ENCODE data around the gene COLEC11. TPM values are rescaled to one million over a fixed set of nuclear protein-coding genes. Genes with fewer than 3 reads are reported as not detected.

Gene COLEC11
- total RNA-seq, 4 donors from 2014 or later = 0.34 to 0.84 (median 0.59) TPM; not detected in 1

DNA sequence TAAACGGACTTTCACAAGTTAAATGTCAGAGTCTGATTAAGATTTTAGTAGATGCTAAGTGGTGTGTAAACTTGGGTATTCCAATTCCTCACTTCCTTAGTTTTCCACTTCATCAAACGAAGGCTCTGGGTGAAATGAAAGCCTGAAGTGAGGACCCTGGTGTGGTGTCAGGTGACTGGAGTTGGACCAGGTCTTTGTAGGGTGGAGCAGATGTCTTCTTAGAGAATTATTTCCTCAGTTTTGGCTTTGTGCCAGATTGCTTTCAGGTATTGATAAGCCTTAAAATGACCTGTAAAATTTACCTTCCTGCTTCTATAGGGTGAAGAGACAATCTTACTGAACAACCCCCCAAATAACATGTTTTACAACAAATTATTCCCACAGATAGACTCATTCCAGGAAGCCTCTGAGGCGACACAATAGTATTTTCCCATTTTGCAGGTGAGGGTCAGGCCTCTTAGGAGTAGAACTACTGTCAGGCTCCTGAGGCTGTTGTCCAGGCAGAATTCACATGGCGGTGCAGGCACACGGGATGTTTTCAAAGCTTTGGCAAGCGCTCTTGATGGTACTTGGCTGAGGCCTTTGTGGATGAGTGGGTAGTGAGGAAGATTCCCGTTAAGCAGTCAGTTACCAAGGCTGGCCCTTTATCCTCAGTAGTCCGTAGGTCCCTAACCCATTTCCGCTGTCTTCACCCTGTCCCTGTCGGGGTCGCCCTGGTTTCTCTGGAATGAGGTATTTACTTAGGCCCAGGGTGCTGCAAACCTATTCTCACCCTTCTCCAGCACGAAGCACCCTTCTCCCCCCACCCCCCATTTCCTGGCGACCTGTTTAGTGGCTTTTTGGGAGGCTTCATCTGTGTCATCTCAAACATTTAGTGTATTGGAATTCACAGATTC, 13.3 kb upstream of the COLEC11 start:
- no peak for TF ChIP-seq POLR2A (IDR thresholded peaks at IDR 0.05)
- no peak overlapping the region for H3K4me3 ChIP-seq (ENCODE audit: low read depth, poor library complexity, severe bottlenecking)
- intact Hi-C loops (cut with DNase I; ENCODE audit: low total_unique reads) = no loop called here
- 88 to 89% methylated on average over 13 of the region's 13 CpGs for WGBS, 2 donors
- peak in 1 of 2 donors; percentile 46 for DNase-seq (ENCODE audit: low spot score in 2 of 2)

GRCh38 chr2:3584076-3584475, 10.8 kb upstream of the COLEC11 start:
- peak in 1 of 2 donors; percentile 28 for DNase-seq (ENCODE audit: low spot score in 2 of 2)
- WGBS, 2 donors = 71 to 79% methylated on average over 6 of the region's 6 CpGs
- intact Hi-C loops (cut with DNase I; ENCODE audit: low total_unique reads) = no loop called here
- no peak for TF ChIP-seq POLR2A (IDR thresholded peaks at IDR 0.05)
- TF ChIP-seq, protein P1, sequence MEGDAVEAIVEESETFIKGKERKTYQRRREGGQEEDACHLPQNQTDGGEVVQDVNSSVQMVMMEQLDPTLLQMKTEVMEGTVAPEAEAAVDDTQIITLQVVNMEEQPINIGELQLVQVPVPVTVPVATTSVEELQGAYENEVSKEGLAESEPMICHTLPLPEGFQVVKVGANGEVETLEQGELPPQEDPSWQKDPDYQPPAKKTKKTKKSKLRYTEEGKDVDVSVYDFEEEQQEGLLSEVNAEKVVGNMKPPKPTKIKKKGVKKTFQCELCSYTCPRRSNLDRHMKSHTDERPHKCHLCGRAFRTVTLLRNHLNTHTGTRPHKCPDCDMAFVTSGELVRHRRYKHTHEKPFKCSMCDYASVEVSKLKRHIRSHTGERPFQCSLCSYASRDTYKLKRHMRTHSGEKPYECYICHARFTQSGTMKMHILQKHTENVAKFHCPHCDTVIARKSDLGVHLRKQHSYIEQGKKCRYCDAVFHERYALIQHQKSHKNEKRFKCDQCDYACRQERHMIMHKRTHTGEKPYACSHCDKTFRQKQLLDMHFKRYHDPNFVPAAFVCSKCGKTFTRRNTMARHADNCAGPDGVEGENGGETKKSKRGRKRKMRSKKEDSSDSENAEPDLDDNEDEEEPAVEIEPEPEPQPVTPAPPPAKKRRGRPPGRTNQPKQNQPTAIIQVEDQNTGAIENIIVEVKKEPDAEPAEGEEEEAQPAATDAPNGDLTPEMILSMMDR (IDR thresholded peaks at IDR 0.05) = no peak
- no peak overlapping the region for H3K4me3 ChIP-seq (ENCODE audit: low read depth, poor library complexity, severe bottlenecking)

- no peak for TF ChIP-seq POLR2A (IDR thresholded peaks at IDR 0.05)
- TF ChIP-seq, protein P1 (IDR thresholded peaks at IDR 0.05) = no peak
- WGBS, 2 donors = 45 to 80% methylated on average over 4 of the region's 4 CpGs
- no peak overlapping the region for H3K4me3 ChIP-seq (ENCODE audit: low read depth, poor library complexity, severe bottlenecking)
- intact Hi-C loops (cut with DNase I; ENCODE audit: low total_unique reads) = loop anchor here (1.0 kb wide), 1 partner anchor 22 kb away; no protein-coding TSS in a partner anchor
- peak in 1 of 2 donors; percentile 36 for DNase-seq (ENCODE audit: low spot score in 2 of 2)
Observed at GRCh38 chr2:3584608-3585260, 10.2 kb upstream of the COLEC11 start.

- intact Hi-C loops (cut with DNase I; ENCODE audit: low total_unique reads) = loop anchor here (1.0 kb wide), 1 partner anchor 23 kb away; no protein-coding TSS in a partner anchor
- TF ChIP-seq POLR2A (IDR thresholded peaks at IDR 0.05) = no peak
- TF ChIP-seq, protein P1 (IDR thresholded peaks at IDR 0.05) = no peak
- WGBS, 2 donors = 76 to 81% methylated on average over 29 of the region's 29 CpGs
- H3K4me3 ChIP-seq (ENCODE audit: low read depth, poor library complexity, severe bottlenecking) = no peak overlapping the region
- peak in 1 of 2 donors; percentile 82 for DNase-seq (ENCODE audit: low spot score in 2 of 2)
Observed at GRCh38 chr2:3585261-3586109, 9.4 kb upstream of the COLEC11 start.

DNA sequence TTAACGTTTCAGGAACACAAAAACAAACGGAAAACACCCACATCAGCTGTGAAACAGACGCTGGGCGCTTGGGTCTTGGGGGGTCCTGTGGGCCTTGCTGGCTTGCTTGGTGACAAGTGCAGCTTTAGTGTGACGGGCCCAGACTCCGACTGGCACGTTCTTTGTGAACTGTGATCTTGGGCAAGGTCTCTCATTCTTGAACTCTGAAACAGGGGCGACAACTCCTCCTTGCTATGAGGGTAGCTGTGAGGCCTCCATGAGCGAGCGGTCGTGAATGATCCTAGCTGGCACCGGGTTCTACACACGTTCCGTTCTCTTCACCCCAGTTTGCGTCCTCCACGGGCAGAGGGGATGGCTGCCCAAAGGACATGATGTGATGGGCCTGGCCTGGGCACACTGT, 8.7 kb upstream of the COLEC11 start:
- H3K4me3 ChIP-seq (ENCODE audit: low read depth, poor library complexity, severe bottlenecking) = no peak overlapping the region
- DNase-seq (ENCODE audit: low spot score in 2 of 2) = peak in 1 of 2 donors; percentile 43
- intact Hi-C loops (cut with DNase I; ENCODE audit: low total_unique reads) = no loop called here
- no peak for TF ChIP-seq POLR2A (IDR thresholded peaks at IDR 0.05)
- TF ChIP-seq, protein P1 (IDR thresholded peaks at IDR 0.05) = no peak
- 89 to 94% methylated on average over 16 of the region's 16 CpGs for WGBS, 2 donors
